WERI-Rb-1 (cell line): Measurements from ENCODE around the gene GAS2.

Experiments
- DNase-seq: peaks from one replicate; pipeline ENCODE4 v3.0.0-alpha.2; 2020
- H3K27ac ChIP-seq: fragments of 250-450 bp; sonication (Bioruptor Pico); 2 replicates; pipeline ENCODE4 v1.5.1; 2020; ENCODE audit warnings: mild to moderate bottlenecking, moderate library complexity
- H3K27me3 ChIP-seq: fragments of 250-450 bp; sonication (Bioruptor Pico); 2 replicates; pipeline ENCODE4 v1.5.1; 2021; ENCODE audit warnings: mild to moderate bottlenecking, low read depth, moderate library complexity; ENCODE audit not compliant: insufficient read depth, severe bottlenecking
- H3K36me3 ChIP-seq: fragments of 250-450 bp; sonication (Bioruptor Pico); 2 replicates; pipeline ENCODE4 v1.5.1; 2020; ENCODE audit warnings: mild to moderate bottlenecking, moderate library complexity
- H3K4me3 ChIP-seq: 2 replicates; pipeline ENCODE4 v1.5.1; 2011; ENCODE audit warnings: low read depth, mild to moderate bottlenecking, control low read depth, low read length
- H3K9me3 ChIP-seq: fragments of 250-450 bp; sonication (Bioruptor Pico); 2 replicates; pipeline ENCODE4 v1.5.1; 2021; ENCODE audit warnings: mild to moderate bottlenecking, moderate library complexity; ENCODE audit not compliant: severe bottlenecking
- CTCF ChIP-seq: IDR thresholded peaks from 2 replicates; pipeline ENCODE4 v1.5.1; 2011; ENCODE audit warnings: low read depth, mild to moderate bottlenecking, control low read depth, inconsistent platforms, low read length

GAS2 gene

GRCh38 chr11:22828373-22828772 is 162.0 kb downstream of the GAS2 start:
- Histone ChIP-seq H3K27me3 (no peaks in the 10 kb centered on the region), H3K9me3 (no peaks in the 10 kb centered on the region), H3K27ac (no peak overlapping the region), H3K4me3 (peak overlapping the region; percentile 81), H3K36me3 (peaks cover 9% of the 10 kb centered on the region)
- TF ChIP-seq CTCF: no peak
- DNase-seq: no peak

- H3K27ac ChIP-seq: peak within 1 kb of the TSS; percentile 76
- TF ChIP-seq CTCF: peak; percentile 82
- peak; percentile 97 for DNase-seq
- peaks cover 9% of the 10 kb centered on the region for H3K36me3 ChIP-seq
- H3K9me3 ChIP-seq: no peaks in the 10 kb centered on the region
- peak within 1 kb of the TSS; percentile 81 for H3K4me3 ChIP-seq
- no peaks in the 10 kb centered on the region for H3K27me3 ChIP-seq
Measured at GRCh38 chr11:22829231-22830081, 163.0 kb downstream of the GAS2 start, which contains the start of gene SVIP. SVIP (minus strand) TSS chr11:22829801; CDS start chr11:22829748, 53 bp downstream.

GRCh38 chr11:22830082-22830414 is 163.6 kb downstream of the GAS2 start:
- no peak for TF ChIP-seq CTCF
- Histone ChIP-seq H3K27me3 (no peaks in the 10 kb centered on the region), H3K9me3 (no peaks in the 10 kb centered on the region), H3K27ac (no peak overlapping the region), H3K4me3 (peak overlapping the region; percentile 35), H3K36me3 (peaks cover 6% of the 10 kb centered on the region)
- DNase-seq: no peak

GRCh38 chr11:22832315-22833015 is 166.1 kb downstream of the GAS2 start:
- Histone ChIP-seq H3K36me3 (no peaks in the 10 kb centered on the region), H3K9me3 (no peaks in the 10 kb centered on the region), H3K27me3 (no peaks in the 10 kb centered on the region), H3K27ac (no peak overlapping the region), H3K4me3 (no peak overlapping the region)
- DNase-seq: no peak
- TF ChIP-seq CTCF: no peak

GRCh38 chr11:22846726-22847125 is 180.3 kb downstream of the GAS2 start:
- H3K27ac ChIP-seq: no peak overlapping the region
- no peak overlapping the region for H3K4me3 ChIP-seq
- no peaks in the 10 kb centered on the region for H3K27me3 ChIP-seq
- TF ChIP-seq CTCF: no peak
- no peak for DNase-seq
- H3K36me3 ChIP-seq: no peaks in the 10 kb centered on the region
- no peaks in the 10 kb centered on the region for H3K9me3 ChIP-seq
